Effector memory CD4-positive, alpha-beta T cell (primary cell): ENCODE data around the gene CCDC187.
"Not testable (repeated sequence)": the region's sequence is repeated elsewhere in the genome, so short reads cannot be mapped to it uniquely, and the experiment has no call there.

Experiments
- DNase-seq, 3 donors: peaks; one replicate each; pipeline ENCODE4 v3.0.0-alpha.2; 2020
- H3K27ac ChIP-seq: 2 replicates; pipeline ENCODE4 v1.7.0; 2013; ENCODE audit warnings: mild to moderate bottlenecking, low read length, moderate library complexity; ENCODE audit not compliant: insufficient read depth, poor library complexity, severe bottlenecking
- H3K27me3 ChIP-seq: replicated peaks from 2 replicates; pipeline ENCODE4 v1.7.0; 2013; ENCODE audit warnings: mild to moderate bottlenecking, low read length; ENCODE audit not compliant: insufficient read depth, control insufficient read depth, poor library complexity, severe bottlenecking
- H3K36me3 ChIP-seq: 2 replicates; pipeline ENCODE4 v1.7.0; 2013; ENCODE audit warnings: mild to moderate bottlenecking, low read length, moderate library complexity; ENCODE audit not compliant: control insufficient read depth, insufficient read depth
- H3K4me1 ChIP-seq: 2 replicates; pipeline ENCODE4 v1.7.0; 2013; ENCODE audit warnings: low read length, mild to moderate bottlenecking; ENCODE audit not compliant: control insufficient read depth, insufficient read depth, poor library complexity, severe bottlenecking
- H3K4me3 ChIP-seq: 2 replicates; pipeline ENCODE4 v1.7.0; 2013; ENCODE audit warnings: low read length, low read depth, mild to moderate bottlenecking; ENCODE audit not compliant: insufficient read depth, poor library complexity, severe bottlenecking
- H3K9me3 ChIP-seq: 2 replicates; pipeline ENCODE4 v1.7.0; 2013; ENCODE audit warnings: mild to moderate bottlenecking, low read length, moderate library complexity; ENCODE audit not compliant: control insufficient read depth

The CCDC187 gene

DNA sequence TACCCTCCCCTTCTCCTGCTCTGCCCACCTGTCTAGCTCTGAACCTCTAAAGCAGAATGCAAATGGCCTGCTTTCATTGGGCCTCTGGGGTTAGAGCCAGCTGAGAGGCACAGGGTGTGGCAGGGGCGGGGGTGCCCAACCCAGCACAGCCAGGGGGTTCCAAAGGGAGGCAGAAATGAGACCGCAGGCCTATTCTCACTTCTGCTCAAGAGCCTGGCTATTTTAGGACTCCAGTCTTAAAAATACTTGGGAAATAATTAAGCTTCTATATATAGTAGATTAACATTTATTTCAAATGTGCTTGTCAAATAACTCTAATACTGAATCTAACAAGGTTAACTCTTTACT lies 63.9 kb downstream of the CCDC187 start:
- no peaks in the 10 kb centered on the region for H3K27me3 ChIP-seq
- no peaks in the 10 kb centered on the region for H3K9me3 ChIP-seq
- no peak overlapping the region for H3K27ac ChIP-seq
- DNase-seq, result no peak
- no peak overlapping the region for H3K4me3 ChIP-seq
- peaks cover 17% of the 10 kb centered on the region for H3K36me3 ChIP-seq
- peaks cover 18% of the 10 kb centered on the region for H3K4me1 ChIP-seq

- no peak overlapping the region for H3K27ac ChIP-seq
Measured at GRCh38 chr9:136239135-136239982, 64.5 kb downstream of the CCDC187 start.

DNA sequence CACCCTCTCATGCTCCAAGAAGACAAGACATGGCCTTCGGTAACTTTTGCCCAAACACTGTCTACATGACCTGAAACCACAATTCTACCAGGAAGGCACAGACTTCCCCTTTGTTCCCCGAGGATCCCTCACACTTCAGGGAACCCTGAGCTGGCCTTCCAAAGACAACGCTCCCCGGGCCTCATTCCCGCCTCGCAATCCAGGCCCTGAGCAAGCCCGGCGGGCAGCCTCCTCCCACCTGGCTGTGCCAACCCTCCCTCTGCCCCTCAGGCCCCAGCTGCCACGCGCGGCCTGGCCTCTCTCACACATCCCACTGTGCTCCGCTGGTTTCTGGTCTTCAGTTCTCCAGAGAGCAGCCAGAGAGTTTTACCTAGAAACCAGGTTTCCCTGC lies 65.6 kb downstream of the CCDC187 start:
- Histone ChIP-seq H3K27ac (no peak overlapping the region), H3K4me1 (peaks cover 2% of the 10 kb centered on the region), H3K27me3 (no peaks in the 10 kb centered on the region), H3K36me3 (peaks cover 20% of the 10 kb centered on the region), H3K9me3 (no peaks in the 10 kb centered on the region), H3K4me3 (no peak overlapping the region)
- DNase-seq, result no peak

More at GRCh38 chr9:136239135-136239982, 64.5 kb downstream of the CCDC187 start:
- no peak overlapping the region for H3K4me3 ChIP-seq
- H3K36me3 ChIP-seq, result peaks cover 20% of the 10 kb centered on the region
- no peak for DNase-seq
- peaks cover 12% of the 10 kb centered on the region for H3K4me1 ChIP-seq
- no peaks in the 10 kb centered on the region for H3K27me3 ChIP-seq
- no peaks in the 10 kb centered on the region for H3K9me3 ChIP-seq

DNA sequence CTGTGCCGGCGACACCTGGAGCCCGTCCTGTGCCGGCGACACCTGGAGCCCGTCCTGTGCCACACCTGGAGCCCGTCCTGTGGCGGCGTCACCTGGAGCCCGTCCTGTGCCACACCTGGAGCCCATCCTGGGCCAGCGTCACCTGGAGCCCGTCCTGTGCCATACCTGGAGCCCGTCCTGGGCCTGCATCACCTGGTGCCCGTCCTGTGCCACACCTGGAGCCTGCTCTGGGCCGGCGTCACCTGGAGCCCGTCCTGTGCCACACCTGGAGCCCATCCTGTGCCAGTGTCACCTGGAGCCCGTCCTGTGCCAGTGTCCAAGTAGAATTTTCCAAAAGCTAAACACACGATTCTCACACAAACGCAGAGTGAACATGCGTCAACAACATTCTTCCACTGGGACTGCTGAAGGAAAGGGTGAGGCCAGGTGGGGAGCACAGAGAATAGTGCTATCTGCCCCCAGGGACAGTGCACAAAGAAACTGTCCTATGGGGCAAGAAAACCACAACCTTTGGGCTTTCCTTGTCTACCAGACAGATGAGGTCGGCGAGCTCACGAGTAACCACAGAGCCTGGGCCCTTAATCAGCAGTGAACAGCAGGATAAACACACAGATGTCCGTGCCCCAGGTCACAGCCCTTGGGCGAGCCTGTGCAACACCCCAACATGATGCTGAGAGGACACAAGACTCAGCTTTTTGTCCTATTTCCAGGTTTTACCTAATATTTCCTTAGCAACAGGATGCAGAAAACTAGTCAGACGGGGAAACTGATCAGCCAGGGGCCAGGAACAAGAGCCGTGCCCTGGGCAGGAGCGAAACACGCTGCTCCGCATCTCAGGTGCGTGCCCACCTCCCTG lies 66.2 kb downstream of the CCDC187 start:
- H3K27me3 ChIP-seq, result no peaks in the 10 kb centered on the region
- peaks cover 24% of the 10 kb centered on the region for H3K36me3 ChIP-seq
- H3K27ac ChIP-seq, result no peak overlapping the region
- H3K4me3 ChIP-seq, result no peak overlapping the region
- DNase-seq, result no peak
- no peaks in the 10 kb centered on the region for H3K4me1 ChIP-seq
- H3K9me3 ChIP-seq, result no peaks in the 10 kb centered on the region

DNA sequence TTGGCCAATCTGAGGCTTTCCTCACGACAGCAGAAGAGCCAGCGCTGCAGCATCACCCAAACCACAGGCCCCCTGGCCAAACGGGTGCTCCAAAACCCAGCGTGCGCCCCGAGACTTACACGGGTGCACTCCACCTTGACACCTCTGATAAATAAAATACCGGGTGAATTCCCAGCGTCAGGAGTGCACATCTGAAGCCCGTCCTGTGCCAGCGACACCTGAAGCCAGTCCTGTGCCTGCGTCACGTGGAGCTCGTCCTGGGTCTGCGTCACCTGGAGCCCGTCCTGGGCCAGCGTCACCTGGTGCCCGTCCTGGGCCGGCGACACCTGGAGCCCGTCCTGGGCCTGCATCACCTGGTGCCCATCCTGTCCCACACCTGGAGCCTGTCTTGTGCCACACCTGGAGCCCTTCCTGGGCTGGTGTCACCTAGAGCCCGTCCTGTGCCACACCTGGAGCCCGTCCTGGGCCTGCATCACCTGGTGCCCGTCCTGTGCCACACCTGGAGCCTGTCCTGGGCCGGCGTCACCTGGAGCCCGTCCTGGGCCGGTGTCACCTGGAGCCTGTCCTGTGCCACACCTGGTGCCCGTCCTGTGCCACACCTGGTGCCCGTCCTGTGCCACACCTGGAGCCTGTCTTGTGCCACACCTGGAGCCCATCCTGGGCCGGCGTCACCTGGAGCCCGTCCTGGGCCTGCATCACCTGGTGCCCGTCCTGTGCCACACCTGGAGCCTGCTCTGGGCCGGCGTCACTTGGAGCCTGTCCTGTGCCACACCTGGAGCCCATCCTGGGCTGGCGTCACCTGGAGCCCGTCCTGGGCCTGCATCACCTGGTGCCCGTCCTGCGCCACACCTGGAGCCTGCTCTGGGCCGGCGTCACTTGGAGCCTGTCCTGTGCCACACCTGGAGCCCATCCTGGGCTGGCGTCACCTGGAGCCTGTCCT lies 67.2 kb downstream of the CCDC187 start:
- not testable (repeated sequence) for H3K4me1 ChIP-seq, H3K4me3 ChIP-seq, H3K27me3 ChIP-seq, H3K27ac ChIP-seq, DNase-seq, H3K9me3 ChIP-seq
- H3K36me3 ChIP-seq, result peaks cover 24% of the 10 kb centered on the region

DNA sequence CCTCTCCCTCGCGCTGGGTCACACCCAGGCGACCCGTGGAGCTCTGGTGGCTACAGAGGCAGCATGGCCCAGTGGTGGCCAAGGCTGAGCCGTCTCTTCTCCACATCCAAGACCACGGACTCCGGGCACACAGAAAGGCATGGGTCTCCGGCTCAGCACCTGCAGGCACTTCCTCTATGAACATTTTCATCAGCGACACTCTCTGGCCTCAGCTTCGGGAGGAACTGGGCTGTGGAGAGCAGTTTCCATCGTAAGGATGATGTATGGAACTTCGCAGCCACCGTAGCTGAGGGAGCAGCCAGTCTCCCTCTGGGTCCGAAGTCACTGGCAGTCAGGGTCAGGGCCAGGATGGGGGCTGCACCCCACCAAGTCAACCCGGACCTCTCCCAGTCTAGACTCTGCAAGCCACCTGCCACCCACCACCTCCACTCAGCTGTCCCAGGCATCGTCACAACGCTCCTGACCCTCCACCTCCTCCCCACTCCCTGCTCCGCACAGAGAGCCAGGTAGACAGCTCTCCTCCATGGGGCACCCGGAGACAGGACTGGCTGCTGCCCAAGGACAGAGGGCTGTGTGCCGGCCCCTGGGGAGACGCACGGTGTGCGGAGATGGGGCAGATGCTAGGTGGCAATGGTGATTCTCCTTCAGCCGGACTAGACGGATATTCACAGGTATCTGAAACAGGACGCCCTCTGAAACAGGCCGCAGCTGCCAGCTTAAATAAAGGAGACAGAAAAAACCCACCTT lies 68.0 kb downstream of the CCDC187 start:
- H3K36me3 ChIP-seq, result peaks cover 24% of the 10 kb centered on the region
- no peak for DNase-seq
- no peaks in the 10 kb centered on the region for H3K27me3 ChIP-seq
- no peak overlapping the region for H3K27ac ChIP-seq
- H3K4me3 ChIP-seq, result no peak overlapping the region
- no peaks in the 10 kb centered on the region for H3K4me1 ChIP-seq
- no peaks in the 10 kb centered on the region for H3K9me3 ChIP-seq

DNA sequence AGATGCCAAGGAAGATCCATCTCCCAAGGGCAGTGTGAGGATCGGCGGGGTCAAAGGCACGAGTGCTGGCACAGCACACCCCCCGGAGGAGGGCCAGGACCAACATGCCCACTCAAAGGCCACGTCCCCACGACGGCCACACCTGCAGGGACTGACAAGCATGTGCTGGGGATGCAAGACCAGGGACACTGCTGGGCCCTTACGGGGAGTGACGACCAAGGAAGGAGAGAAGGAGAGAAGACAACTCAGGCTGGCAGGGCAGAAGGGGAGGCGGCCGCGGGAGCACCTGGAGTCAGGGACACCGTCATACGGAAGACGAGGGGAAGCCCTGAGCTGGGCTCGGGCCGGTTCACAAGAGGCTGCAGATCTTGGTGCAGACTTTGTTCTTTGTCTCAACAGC lies 68.7 kb downstream of the CCDC187 start:
- Histone ChIP-seq H3K4me3 (no peak overlapping the region), H3K36me3 (peaks cover 24% of the 10 kb centered on the region), H3K27ac (no peak overlapping the region), H3K4me1 (no peaks in the 10 kb centered on the region), H3K9me3 (no peaks in the 10 kb centered on the region), H3K27me3 (no peaks in the 10 kb centered on the region)
- no peak for DNase-seq

- no peaks in the 10 kb centered on the region for H3K27me3 ChIP-seq
- no peaks in the 10 kb centered on the region for H3K9me3 ChIP-seq
- no peak for DNase-seq
- H3K36me3 ChIP-seq, result peaks cover 24% of the 10 kb centered on the region
- H3K4me3 ChIP-seq, result no peak overlapping the region
- H3K27ac ChIP-seq, result no peak overlapping the region
- no peaks in the 10 kb centered on the region for H3K4me1 ChIP-seq
Measured at GRCh38 chr9:136234597-136234996, 69.3 kb downstream of the CCDC187 start.

GRCh38 chr9:136233868-136234267 lies 70.0 kb downstream of the CCDC187 start:
- Histone ChIP-seq H3K4me1 (no peaks in the 10 kb centered on the region), H3K36me3 (peaks cover 24% of the 10 kb centered on the region), H3K27ac (no peak overlapping the region), H3K27me3 (no peaks in the 10 kb centered on the region), H3K9me3 (no peaks in the 10 kb centered on the region), H3K4me3 (no peak overlapping the region)
- no peak for DNase-seq
